Measurements from ENCODE around the gene HIPK1. TPM values are rescaled to one million over a fixed set of nuclear protein-coding genes. Genes with fewer than 3 reads are reported as not detected.

HIPK1 gene
- total and polyA plus RNA-seq, 10 donors: 7.1 to 92.3 (median 75.5) TPM

DNA sequence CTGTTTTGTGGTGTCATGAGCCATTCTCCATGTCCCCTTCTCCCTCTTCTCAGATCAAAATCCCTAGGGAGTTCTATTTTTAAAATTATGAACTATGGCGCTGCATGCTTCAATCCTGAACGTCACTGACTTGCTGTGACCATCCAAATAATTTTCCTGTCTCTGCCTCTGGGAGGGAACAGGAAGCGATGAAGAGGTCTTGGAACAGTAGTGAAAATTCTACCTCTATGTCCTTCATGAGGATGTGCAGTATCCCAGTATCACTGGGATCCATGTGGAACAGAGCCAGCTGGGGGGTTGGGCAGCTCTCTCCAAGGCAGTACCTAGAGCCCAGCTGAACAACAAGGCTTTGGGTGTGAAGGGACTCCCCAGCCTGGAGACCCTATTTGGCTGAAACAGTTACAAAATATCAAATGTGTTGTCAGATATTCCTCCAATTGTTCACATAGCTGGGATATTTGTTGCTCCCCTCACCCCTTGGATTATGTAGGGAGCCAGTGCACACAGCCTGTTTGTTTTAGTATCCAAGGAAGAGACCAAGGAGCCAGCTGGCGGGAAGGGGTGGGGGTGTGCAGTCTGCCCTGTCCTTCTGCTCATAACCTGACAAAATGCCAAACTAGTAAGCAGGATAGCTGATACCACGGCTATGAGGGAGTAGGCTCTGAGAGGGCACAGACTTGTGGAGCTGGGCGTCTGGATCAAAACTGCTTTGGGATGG is 16.4 kb upstream of the HIPK1 start:
- Histone ChIP-seq H3K4me1 (peaks cover 0 to 23% (median 2%) of the 10 kb centered on the region in 6 donors), H3K36me3 (peaks cover 3 to 54% (median 32%) of the 10 kb centered on the region in 6 donors), H3K27ac (peak overlapping the region in 7 of 8 donors; percentile 24 to 67 (median 48)), H3K27me3 (replicated peaks in 1 of 7) (no peaks in the 10 kb centered on the region), H3K9me3 (no peaks in the 10 kb centered on the region), H3K4me3 (no peak overlapping the region)
- DNase-seq: no peak
- TF ChIP-seq CTCF (IDR thresholded peaks at IDR 0.05 in 8 of 11, conservative IDR thresholded peaks at IDR 0.05 in 3 of 11) (no peak), POLR2AphosphoS5 (IDR thresholded peaks at IDR 0.05) (peak in 1 of 3 donors; percentile 33)
- 65 to 82% (median 75%) methylated on average over 6 of the region's 6 CpGs for WGBS, 5 donors
- intact Hi-C loops (cut with DNase I; ENCODE audit: low total_unique reads): no loop called here

DNA sequence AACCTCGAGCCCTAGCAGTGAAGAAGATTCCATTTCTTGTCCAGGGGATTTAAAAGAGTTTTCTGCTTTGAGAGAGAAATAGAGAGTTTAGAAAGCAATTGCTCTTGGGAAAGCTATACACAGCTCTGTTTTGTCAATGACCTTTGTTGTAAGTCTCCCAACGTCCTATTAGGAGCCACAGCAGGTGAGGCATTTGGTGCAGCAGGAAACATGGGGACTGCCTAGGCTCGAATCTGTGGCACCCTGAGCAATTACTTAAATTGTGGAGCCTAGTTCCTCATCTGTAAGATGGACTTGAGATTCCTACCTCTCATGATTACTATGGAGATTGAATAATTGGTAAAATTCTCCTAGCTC is 15.8 kb upstream of the HIPK1 start:
- Histone ChIP-seq H3K4me1 (peaks cover 0 to 18% (median 2%) of the 10 kb centered on the region in 6 donors), H3K27me3 (replicated peaks in 1 of 7) (no peaks in the 10 kb centered on the region), H3K4me3 (no peak overlapping the region), H3K27ac (peak overlapping the region in 7 of 8 donors; percentile 24 to 67 (median 48)), H3K36me3 (peaks cover 3 to 49% (median 30%) of the 10 kb centered on the region in 6 donors), H3K9me3 (no peaks in the 10 kb centered on the region)
- no peak for DNase-seq
- WGBS, 5 donors: 52 to 73% (median 57%) methylated on average over 3 of the region's 3 CpGs
- intact Hi-C loops (cut with DNase I; ENCODE audit: low total_unique reads): no loop called here
- TF ChIP-seq CTCF (IDR thresholded peaks at IDR 0.05 in 8 of 11, conservative IDR thresholded peaks at IDR 0.05 in 3 of 11) (no peak), POLR2A (IDR thresholded peaks at IDR 0.05) (no peak), POLR2AphosphoS5 (IDR thresholded peaks at IDR 0.05) (no peak)

GRCh38 chr1:113913887-113914664 is 15.0 kb upstream of the HIPK1 start:
- intact Hi-C loops (cut with DNase I; ENCODE audit: low total_unique reads): no loop called here
- WGBS, 5 donors: 55 to 74% (median 67%) methylated on average over 5 of the region's 5 CpGs

More at GRCh38 chr1:113913887-113914664, 15.0 kb upstream of the HIPK1 start:
- Histone ChIP-seq H3K9me3 (no peaks in the 10 kb centered on the region), H3K27me3 (replicated peaks in 1 of 7) (no peaks in the 10 kb centered on the region), H3K4me3 (no peak overlapping the region), H3K4me1 (peaks cover 0 to 10% (median 0%) of the 10 kb centered on the region in 6 donors), H3K27ac (no peak overlapping the region), H3K36me3 (peaks cover 0 to 41% (median 27%) of the 10 kb centered on the region in 6 donors)
- no peak for DNase-seq
- no peak for TF ChIP-seq CTCF (IDR thresholded peaks at IDR 0.05 in 8 of 11, conservative IDR thresholded peaks at IDR 0.05 in 3 of 11)
- TF ChIP-seq POLR2AphosphoS5 (IDR thresholded peaks at IDR 0.05): no peak
- no peak for TF ChIP-seq POLR2A (IDR thresholded peaks at IDR 0.05)

Measured in spleen (tissue), 11 donors.